A673 (cell line): Measurements from ENCODE around the gene CAPN10. TPM values are rescaled to one million over a fixed set of nuclear protein-coding genes. Genes with fewer than 3 reads are reported as not detected.

Experiments
- BruUV-seq: library from RNA; stranded (reverse); fragments of 400-500 nt; replicated peaks from 2 replicates; lab custom pipeline; 2021; lab: Mats Ljungman, UMichigan
- CTCF ChIA-PET: fragments of 300-600 bp; sonication (Branson Sonifier 250); formaldehyde crosslinking; loops from one replicate; lab custom pipeline; 2022; ENCODE audit warnings: antibody characterized with exemption; lab: Charles Lee
- POLR2A ChIA-PET: fragments of 300-600 bp; sonication (Branson Sonifier 250); formaldehyde crosslinking; loops from one replicate; lab custom pipeline; 2022; ENCODE audit warnings: antibody characterized with exemption; ENCODE audit not compliant: low non-redundant PET; lab: Charles Lee
- DNase-seq: peaks from one replicate; pipeline ENCODE4 v3.0.0-alpha.2; 2015; ENCODE audit warnings: low spot score
- H3K27ac ChIP-seq: fragments of 200-600 bp; sonication (generic); 2 replicates; pipeline ENCODE4 v1.5.1; 2016; ENCODE audit warnings: mixed run types, low read depth, mild to moderate bottlenecking, mixed read lengths, antibody characterized with exemption, low read length; ENCODE audit not compliant: poor library complexity, severe bottlenecking
- H3K27me3 ChIP-seq: fragments of 200-600 bp; sonication (generic); replicated peaks from 2 replicates; pipeline ENCODE4 v1.6.1; 2017; ENCODE audit warnings: mixed run types, low read depth, mild to moderate bottlenecking, mixed read lengths, antibody characterized with exemption, low read length; ENCODE audit not compliant: insufficient read depth, poor library complexity
- H3K36me3 ChIP-seq: fragments of 200-600 bp; sonication (generic); 2 replicates; pipeline ENCODE4 v1.6.1; 2016; ENCODE audit warnings: mixed run types, mild to moderate bottlenecking, mixed read lengths, antibody characterized with exemption, low read length; ENCODE audit not compliant: insufficient read depth, poor library complexity, severe bottlenecking
- H3K4me1 ChIP-seq: fragments of 200-600 bp; sonication (generic); 2 replicates; pipeline ENCODE4 v1.6.1; 2017; ENCODE audit warnings: mixed run types, mild to moderate bottlenecking, mixed read lengths, antibody characterized with exemption, low read length; ENCODE audit not compliant: insufficient read depth, poor library complexity, severe bottlenecking
- H3K4me3 ChIP-seq: fragments of 200-600 bp; sonication (generic); 2 replicates; pipeline ENCODE4 v1.5.1; 2016; ENCODE audit warnings: low read depth, mixed run types, mild to moderate bottlenecking, mixed read lengths, low read length; ENCODE audit not compliant: poor library complexity, severe bottlenecking
- H3K9me3 ChIP-seq: fragments of 200-600 bp; sonication (generic); 2 replicates; pipeline ENCODE4 v1.6.1; 2016; ENCODE audit warnings: mixed run types, low read depth, mild to moderate bottlenecking, mixed read lengths, antibody characterized with exemption, low read length; ENCODE audit not compliant: poor library complexity, severe bottlenecking
- CTCF ChIP-seq: fragments of 300-800, 200-600 bp; sonication (generic); conservative IDR thresholded peaks from 2 replicates; pipeline ENCODE4 v1.5.1; 2017; ENCODE audit warnings: low read depth, mild to moderate bottlenecking, antibody characterized with exemption, low read length, moderate library complexity, mixed read lengths
- EZH2 ChIP-seq: fragments of 200-600 bp; sonication (generic); IDR thresholded peaks from 2 replicates; pipeline ENCODE4 v1.6.1; 2017; ENCODE audit warnings: borderline replicate concordance, low read depth, mild to moderate bottlenecking, mixed read lengths, antibody characterized with exemption, low read length; ENCODE audit not compliant: poor library complexity, severe bottlenecking
- intact Hi-C: fragments of 100-400 bp; cut with micrococcal nuclease; formaldehyde crosslinking; loops from one replicate; pipeline ENCODE4 v1.10.0; 2022; ENCODE audit not compliant: unreplicated experiment
- total RNA-seq: library from RNA; stranded (reverse); gene quantifications from 2 replicates; pipeline ENCODE4 v1.2.3, GENCODE V29; 2021

The CAPN10 gene
- total RNA-seq, 1 experiment from 2014 or later, result 43.5 TPM

GRCh38 chr2:240638512-240639160, 52.1 kb downstream of the CAPN10 start:
- BruUV-seq, result no TSS peak
- no peaks in the 10 kb centered on the region for H3K9me3 ChIP-seq
- H3K36me3 ChIP-seq, result no peaks in the 10 kb centered on the region
- DNase-seq, result no peak
- H3K4me3 ChIP-seq, result no peak overlapping the region
- intact Hi-C loops, result no loop called here
- POLR2A ChIA-PET, result no interaction called here
- H3K27ac ChIP-seq, result no peak overlapping the region
- no peak for TF ChIP-seq EZH2
- TF ChIP-seq CTCF, result no peak
- CTCF ChIA-PET, result no interaction called here
- no peaks in the 10 kb centered on the region for H3K4me1 ChIP-seq
- H3K27me3 ChIP-seq, result peaks cover 11% of the 10 kb centered on the region

GRCh38 chr2:240639566-240639965, 53.0 kb downstream of the CAPN10 start:
- ChIA-PET POLR2A (no interaction called here), CTCF (no interaction called here)
- H3K4me1 ChIP-seq, result no peaks in the 10 kb centered on the region
- H3K9me3 ChIP-seq, result no peaks in the 10 kb centered on the region
- TF ChIP-seq CTCF (no peak), EZH2 (no peak)
- no peak overlapping the region for H3K4me3 ChIP-seq
- H3K27me3 ChIP-seq, result peaks cover 18% of the 10 kb centered on the region
- no peaks in the 10 kb centered on the region for H3K36me3 ChIP-seq
- no peak for DNase-seq
- no peak overlapping the region for H3K27ac ChIP-seq
- BruUV-seq, result no TSS peak
- intact Hi-C loops, result no loop called here

- peak; percentile 45 for DNase-seq
- H3K4me1 ChIP-seq, result no peaks in the 10 kb centered on the region
- H3K36me3 ChIP-seq, result no peaks in the 10 kb centered on the region
- H3K4me3 ChIP-seq, result no peak overlapping the region
- CTCF ChIA-PET, result no interaction called here
- H3K27ac ChIP-seq, result no peak overlapping the region
- H3K27me3 ChIP-seq, result peaks cover 24% of the 10 kb centered on the region
- H3K9me3 ChIP-seq, result no peaks in the 10 kb centered on the region
- POLR2A ChIA-PET, result no interaction called here
- BruUV-seq, result no TSS peak
- peak; percentile 53 for TF ChIP-seq CTCF
- TF ChIP-seq EZH2, result no peak
- intact Hi-C loops, result no loop called here
These were observed 54.4 kb downstream of the CAPN10 start for GRCh38 chr2:240640939-240641338.
